Measurements from ENCODE around the gene MRPS31.

GRCh38 chr13:40764587-40765403, 6.2 kb downstream of the MRPS31 start:
- TF ChIP-seq TAF1 (IDR thresholded peaks at IDR 0.05; ENCODE audit: borderline replicate concordance, low read depth, low read length) (no peak), POLR2A (IDR thresholded peaks at IDR 0.05; ENCODE audit: low read depth, low read length) (no peak)
